ENCODE data around the gene ZBTB49. TPM values are rescaled to one million over a fixed set of nuclear protein-coding genes. Genes with fewer than 3 reads are reported as not detected.

The ZBTB49 gene
- total RNA-seq, 1 donor from 2014 or later: 4.9 TPM

GRCh38 chr4:4296283-4296846, 6.3 kb downstream of the ZBTB49 start:
- ATAC-seq: no peak
- H3K4me3 ChIP-seq: no peak overlapping the region
- H3K36me3 ChIP-seq: peaks cover 24% of the 10 kb centered on the region
- no peak for TF ChIP-seq CTCF (IDR thresholded peaks at IDR 0.05)
- no peak for DNase-seq
- no peak overlapping the region for H3K27ac ChIP-seq
- intact Hi-C loops (cut with DNase I): no loop called here
- no peaks in the 10 kb centered on the region for H3K9me3 ChIP-seq
- no peaks in the 10 kb centered on the region for H3K27me3 ChIP-seq (ENCODE audit: low read depth)
- peaks cover 4% of the 10 kb centered on the region for H3K4me1 ChIP-seq

- Histone ChIP-seq H3K27me3 (ENCODE audit: low read depth) (no peaks in the 10 kb centered on the region), H3K36me3 (peaks cover 42% of the 10 kb centered on the region), H3K27ac (no peak overlapping the region), H3K4me3 (no peak overlapping the region), H3K4me1 (no peaks in the 10 kb centered on the region), H3K9me3 (no peaks in the 10 kb centered on the region)
- no peak for TF ChIP-seq CTCF (IDR thresholded peaks at IDR 0.05)
- ATAC-seq (no peak), DNase-seq (no peak)
- intact Hi-C loops (cut with DNase I): no loop called here
Measured at GRCh38 chr4:4299006-4299405, 9.0 kb downstream of the ZBTB49 start.

GRCh38 chr4:4302001-4302400, 11.9 kb downstream of the ZBTB49 start:
- H3K27ac ChIP-seq: no peak overlapping the region
- no peak overlapping the region for H3K4me3 ChIP-seq
- H3K4me1 ChIP-seq: no peaks in the 10 kb centered on the region
- no peaks in the 10 kb centered on the region for H3K9me3 ChIP-seq
- ATAC-seq (no peak), DNase-seq (no peak)
- no peak for TF ChIP-seq CTCF (IDR thresholded peaks at IDR 0.05)
- H3K36me3 ChIP-seq: peaks cover 60% of the 10 kb centered on the region
- intact Hi-C loops (cut with DNase I): no loop called here
- H3K27me3 ChIP-seq (ENCODE audit: low read depth): no peaks in the 10 kb centered on the region

GRCh38 chr4:4302416-4302815, 12.4 kb downstream of the ZBTB49 start:
- Histone ChIP-seq H3K4me3 (no peak overlapping the region), H3K4me1 (no peaks in the 10 kb centered on the region), H3K9me3 (no peaks in the 10 kb centered on the region), H3K36me3 (peaks cover 64% of the 10 kb centered on the region), H3K27me3 (ENCODE audit: low read depth) (no peaks in the 10 kb centered on the region), H3K27ac (no peak overlapping the region)
- no peak for TF ChIP-seq CTCF (IDR thresholded peaks at IDR 0.05)
- ATAC-seq (no peak), DNase-seq (no peak)
- intact Hi-C loops (cut with DNase I): no loop called here

- no peak for TF ChIP-seq CTCF (IDR thresholded peaks at IDR 0.05)
- no peak overlapping the region for H3K27ac ChIP-seq
- H3K4me1 ChIP-seq: no peaks in the 10 kb centered on the region
- H3K27me3 ChIP-seq (ENCODE audit: low read depth): no peaks in the 10 kb centered on the region
- H3K36me3 ChIP-seq: peaks cover 50% of the 10 kb centered on the region
- no peak overlapping the region for H3K4me3 ChIP-seq
- no peaks in the 10 kb centered on the region for H3K9me3 ChIP-seq
- ATAC-seq (no peak), DNase-seq (no peak)
- intact Hi-C loops (cut with DNase I): no loop called here
Measured at GRCh38 chr4:4306920-4307319, 16.9 kb downstream of the ZBTB49 start.

Data from lower lobe of right lung (tissue), 2 donors.